Vagina (tissue), 2 donors: Measurements from ENCODE around the gene ADARB1.

ENCODE experiments used
- CTCF ChIP-seq, 3 experiments: fragments of 450-650 bp in 2 of 3; fragments of 200-600 bp in 1 of 3; sonication (generic) in 1 of 3; IDR thresholded peaks; one replicate each; pipeline ENCODE4 v1.5.1; 2017 to 2019; ENCODE audit warnings: antibody characterized with exemption in 3 of 3, mild to moderate bottlenecking in 2 of 3, moderate library complexity in 2 of 3
- POLR2A ChIP-seq, 2 donors: fragments of 450-650 bp; IDR thresholded peaks; one replicate each; pipeline ENCODE4 v1.6.1; 2017; ENCODE audit warnings: antibody characterized with exemption in 2 of 2, mild to moderate bottlenecking in 2 of 2, moderate library complexity in 2 of 2
- POLR2AphosphoS5 ChIP-seq, 2 donors: sonication (generic); formaldehyde crosslinking; IDR thresholded peaks; one replicate each; pipeline ENCODE4 v1.9.0; 2017; ENCODE audit warnings: antibody characterized with exemption in 2 of 2, mild to moderate bottlenecking in 2 of 2, low read depth in 1 of 2; ENCODE audit not compliant: insufficient read depth in 1 of 2

GRCh38 chr21:45084121-45084520 is 9.7 kb downstream of the ADARB1 start:
- TF ChIP-seq CTCF (IDR thresholded peaks at IDR 0.05) (no peak), POLR2A (IDR thresholded peaks at IDR 0.05) (no peak), POLR2AphosphoS5 (IDR thresholded peaks at IDR 0.05; ENCODE audit: insufficient read depth in 1 of 2, low read depth in 1 of 2) (no peak)
